GM23338 (cell line): Measurements from ENCODE around the gene ATG2B.

Experiments
- CREB1 ChIP-seq: fragments of 250-450 bp; sonication (Bioruptor Pico); IDR thresholded peaks from 2 replicates; pipeline ENCODE4 v1.5.0; 2020; ENCODE audit warnings: low read depth, mild to moderate bottlenecking, moderate library complexity
- CTCF ChIP-seq, 2 experiments: fragments of 200-600 bp in 1 of 2; sonication (generic) in 1 of 2; conservative IDR thresholded peaks; 2 replicates each; pipeline versions ENCODE4 v1.5.1 to v1.6.1; 2016 to 2017; ENCODE audit warnings: antibody characterized with exemption in 2 of 2, low read depth in 2 of 2, mild to moderate bottlenecking in 2 of 2, moderate library complexity in 1 of 2
- EZH2 ChIP-seq: fragments of 200-600 bp; sonication (generic); IDR thresholded peaks from one replicate; pipeline ENCODE4 v1.8.0; 2017; ENCODE audit warnings: antibody characterized with exemption, mild to moderate bottlenecking, low read depth; ENCODE audit not compliant: unreplicated experiment
- EZH2phosphoT487 ChIP-seq: fragments of 200-600 bp; sonication (generic); IDR thresholded peaks from one replicate; pipeline ENCODE4 v1.8.1; 2018; ENCODE audit warnings: antibody characterized with exemption; ENCODE audit not compliant: unreplicated experiment
- JUNB ChIP-seq: IDR thresholded peaks from one replicate; pipeline ENCODE4 v1.6.1; 2016; ENCODE audit warnings: antibody characterized with exemption; ENCODE audit not compliant: unreplicated experiment
- NANOG ChIP-seq: IDR thresholded peaks from 2 replicates; pipeline ENCODE4 v1.6.1; 2016; ENCODE audit warnings: antibody characterized with exemption, borderline replicate concordance
- POLR2AphosphoS5 ChIP-seq: IDR thresholded peaks from 2 replicates; pipeline ENCODE4 v1.6.1; 2016; ENCODE audit warnings: antibody characterized with exemption, low read depth
- REST ChIP-seq: IDR thresholded peaks from one replicate; pipeline ENCODE4 v1.6.1; 2018; ENCODE audit warnings: antibody characterized with exemption; ENCODE audit not compliant: unreplicated experiment
- STAT1 ChIP-seq: IDR thresholded peaks from one replicate; pipeline ENCODE4 v1.6.1; 2016; ENCODE audit warnings: antibody characterized with exemption; ENCODE audit not compliant: unreplicated experiment

GRCh38 chr14:96264853-96265252, 98.3 kb downstream of the ATG2B start:
- TF ChIP-seq CTCF (conservative IDR thresholded peaks at IDR 0.05; ENCODE audit: low read depth in 2 of 2), result peak; percentile 54 to 79
- no peak for TF ChIP-seq STAT1
- no peak for TF ChIP-seq EZH2
- TF ChIP-seq REST, result no peak
- no peak for TF ChIP-seq POLR2AphosphoS5
- TF ChIP-seq EZH2phosphoT487, result no peak
- TF ChIP-seq JUNB, result no peak
- TF ChIP-seq CREB1, result no peak
- no peak for TF ChIP-seq NANOG
